ENCODE measurements around the gene THAP7. TPM values are rescaled to one million over a fixed set of nuclear protein-coding genes. Genes with fewer than 3 reads are reported as not detected.

THAP7 gene
- total and polyA plus RNA-seq, 2 of the 13 experiments (the other 11 are each of a cell fraction or from before 2014, with no cell fraction given) = 13.0 to 25.5 TPM

- TF ChIP-seq, protein P1, sequence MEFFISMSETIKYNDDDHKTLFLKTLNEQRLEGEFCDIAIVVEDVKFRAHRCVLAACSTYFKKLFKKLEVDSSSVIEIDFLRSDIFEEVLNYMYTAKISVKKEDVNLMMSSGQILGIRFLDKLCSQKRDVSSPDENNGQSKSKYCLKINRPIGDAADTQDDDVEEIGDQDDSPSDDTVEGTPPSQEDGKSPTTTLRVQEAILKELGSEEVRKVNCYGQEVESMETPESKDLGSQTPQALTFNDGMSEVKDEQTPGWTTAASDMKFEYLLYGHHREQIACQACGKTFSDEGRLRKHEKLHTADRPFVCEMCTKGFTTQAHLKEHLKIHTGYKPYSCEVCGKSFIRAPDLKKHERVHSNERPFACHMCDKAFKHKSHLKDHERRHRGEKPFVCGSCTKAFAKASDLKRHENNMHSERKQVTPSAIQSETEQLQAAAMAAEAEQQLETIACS (CRISPR knock-in tag; IDR thresholded peaks at IDR 0.05) = peak; percentile 72
- TF ChIP-seq ZNF513 (CRISPR knock-in tag; conservative IDR thresholded peaks at IDR 0.05) (0 out of 2 replicates have a peak, but pooled peaks have one; percentile 96), NFIB (CRISPR knock-in tag; IDR thresholded peaks at IDR 0.05; ENCODE audit: borderline replicate concordance) (no peak), ZMAT3 (CRISPR knock-in tag; conservative IDR thresholded peaks at IDR 0.05) (peak; percentile 98), SP4 (CRISPR knock-in tag; IDR thresholded peaks at IDR 0.05) (peak; percentile 90), MAX (IDR thresholded peaks at IDR 0.05) (peak; percentile 95), KDM5A (IDR thresholded peaks at IDR 0.05; ENCODE audit: borderline replicate concordance, low read length) (no peak), YY1 (IDR thresholded peaks at IDR 0.05; ENCODE audit: insufficient read depth, insufficient replicate concordance, low read depth, low read length) (peak; percentile 49), BCL6 (CRISPR knock-in tag; IDR thresholded peaks at IDR 0.05) (peak; percentile 53; the same call in 1 of the 2 replicates), GMEB2 (CRISPR knock-in tag; IDR thresholded peaks at IDR 0.05; ENCODE audit: low read depth) (peak; percentile 89), FOXP1 (IDR thresholded peaks at IDR 0.05) (no peak), FOXP1 (CRISPR knock-in tag; IDR thresholded peaks at IDR 0.05) (0 out of 2 replicates have a peak, but pooled peaks have one; percentile 28), FOXJ3 (CRISPR knock-in tag; IDR thresholded peaks at IDR 0.05; ENCODE audit: borderline replicate concordance) (peak; percentile 87; the same call in 1 of the 2 replicates), KLF11 (CRISPR knock-in tag; IDR thresholded peaks at IDR 0.05) (peak; percentile 53; the same call in 1 of the 2 replicates), ZNF484 (CRISPR knock-in tag; IDR thresholded peaks at IDR 0.05; ENCODE audit: borderline replicate concordance, low read depth) (0 out of 2 replicates have a peak, but pooled peaks have one; percentile 65)
- TF ChIP-seq, protein P2, sequence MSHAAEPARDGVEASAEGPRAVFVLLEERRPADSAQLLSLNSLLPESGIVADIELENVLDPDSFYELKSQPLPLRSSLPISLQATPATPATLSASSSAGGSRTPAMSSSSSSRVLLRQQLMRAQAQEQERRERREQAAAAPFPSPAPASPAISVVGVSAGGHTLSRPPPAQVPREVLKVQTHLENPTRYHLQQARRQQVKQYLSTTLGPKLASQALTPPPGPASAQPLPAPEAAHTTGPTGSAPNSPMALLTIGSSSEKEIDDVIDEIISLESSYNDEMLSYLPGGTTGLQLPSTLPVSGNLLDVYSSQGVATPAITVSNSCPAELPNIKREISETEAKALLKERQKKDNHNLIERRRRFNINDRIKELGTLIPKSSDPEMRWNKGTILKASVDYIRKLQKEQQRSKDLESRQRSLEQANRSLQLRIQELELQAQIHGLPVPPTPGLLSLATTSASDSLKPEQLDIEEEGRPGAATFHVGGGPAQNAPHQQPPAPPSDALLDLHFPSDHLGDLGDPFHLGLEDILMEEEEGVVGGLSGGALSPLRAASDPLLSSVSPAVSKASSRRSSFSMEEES (CRISPR knock-in tag; IDR thresholded peaks at IDR 0.05) = peak; percentile 81
- TF ChIP-seq, protein P3, sequence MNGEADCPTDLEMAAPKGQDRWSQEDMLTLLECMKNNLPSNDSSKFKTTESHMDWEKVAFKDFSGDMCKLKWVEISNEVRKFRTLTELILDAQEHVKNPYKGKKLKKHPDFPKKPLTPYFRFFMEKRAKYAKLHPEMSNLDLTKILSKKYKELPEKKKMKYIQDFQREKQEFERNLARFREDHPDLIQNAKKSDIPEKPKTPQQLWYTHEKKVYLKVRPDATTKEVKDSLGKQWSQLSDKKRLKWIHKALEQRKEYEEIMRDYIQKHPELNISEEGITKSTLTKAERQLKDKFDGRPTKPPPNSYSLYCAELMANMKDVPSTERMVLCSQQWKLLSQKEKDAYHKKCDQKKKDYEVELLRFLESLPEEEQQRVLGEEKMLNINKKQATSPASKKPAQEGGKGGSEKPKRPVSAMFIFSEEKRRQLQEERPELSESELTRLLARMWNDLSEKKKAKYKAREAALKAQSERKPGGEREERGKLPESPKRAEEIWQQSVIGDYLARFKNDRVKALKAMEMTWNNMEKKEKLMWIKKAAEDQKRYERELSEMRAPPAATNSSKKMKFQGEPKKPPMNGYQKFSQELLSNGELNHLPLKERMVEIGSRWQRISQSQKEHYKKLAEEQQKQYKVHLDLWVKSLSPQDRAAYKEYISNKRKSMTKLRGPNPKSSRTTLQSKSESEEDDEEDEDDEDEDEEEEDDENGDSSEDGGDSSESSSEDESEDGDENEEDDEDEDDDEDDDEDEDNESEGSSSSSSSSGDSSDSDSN (CRISPR knock-in tag; IDR thresholded peaks at IDR 0.05) = peak; percentile 86
Measured at GRCh38 chr22:20981787-20982562, 19.9 kb downstream of the THAP7 start, which contains the start of gene LZTR1 (continued).
